ENCODE data around the gene KIF5A.

The KIF5A gene

GRCh38 chr12:57547288-57548012, 2.4 kb upstream of the KIF5A start:
- peaks cover 19% of the 10 kb centered on the region for H3K36me3 ChIP-seq (ENCODE audit: insufficient read depth, insufficient read length, low read length)
- no peak for TF ChIP-seq SUZ12 (IDR thresholded peaks at IDR 0.05; ENCODE audit: extremely low read depth, insufficient read depth, insufficient read length)
- TF ChIP-seq ZNF274 (IDR thresholded peaks at IDR 0.05; ENCODE audit: low read depth, low read length): no peak
- no peak for TF ChIP-seq YY1 (IDR thresholded peaks at IDR 0.05; ENCODE audit: insufficient read depth, insufficient read length)
- no peak for DNase-seq (ENCODE audit: low read depth, low spot score)
- H3K9me3 ChIP-seq (ENCODE audit: insufficient read depth, low read length): no peaks in the 10 kb centered on the region
- H3K4me1 ChIP-seq (ENCODE audit: insufficient read depth, insufficient read length): peaks cover 12% of the 10 kb centered on the region
- peak overlapping the region; percentile 86 for H3K4me3 ChIP-seq (ENCODE audit: insufficient read length, low read depth)
- no peak overlapping the region for H3K9ac ChIP-seq (ENCODE audit: insufficient read length, low read depth)
- peaks cover 42% of the 10 kb centered on the region for H3K27me3 ChIP-seq (ENCODE audit: insufficient read depth, insufficient read length)

- no peak overlapping the region for H3K4me3 ChIP-seq (ENCODE audit: insufficient read length, low read depth)
- H3K9me3 ChIP-seq (ENCODE audit: insufficient read depth, low read length): no peaks in the 10 kb centered on the region
- DNase-seq (ENCODE audit: low read depth, low spot score): no peak
- TF ChIP-seq SUZ12 (IDR thresholded peaks at IDR 0.05; ENCODE audit: extremely low read depth, insufficient read depth, insufficient read length) (no peak), YY1 (IDR thresholded peaks at IDR 0.05; ENCODE audit: insufficient read depth, insufficient read length) (no peak), ZNF274 (IDR thresholded peaks at IDR 0.05; ENCODE audit: low read depth, low read length) (no peak)
- H3K27me3 ChIP-seq (ENCODE audit: insufficient read depth, insufficient read length): peaks cover 42% of the 10 kb centered on the region
- peaks cover 16% of the 10 kb centered on the region for H3K36me3 ChIP-seq (ENCODE audit: insufficient read depth, insufficient read length, low read length)
- H3K4me1 ChIP-seq (ENCODE audit: insufficient read depth, insufficient read length): peaks cover 12% of the 10 kb centered on the region
- no peak overlapping the region for H3K9ac ChIP-seq (ENCODE audit: insufficient read length, low read depth)
These were observed 1.9 kb upstream of the KIF5A start for GRCh38 chr12:57548013-57548315.

DNA sequence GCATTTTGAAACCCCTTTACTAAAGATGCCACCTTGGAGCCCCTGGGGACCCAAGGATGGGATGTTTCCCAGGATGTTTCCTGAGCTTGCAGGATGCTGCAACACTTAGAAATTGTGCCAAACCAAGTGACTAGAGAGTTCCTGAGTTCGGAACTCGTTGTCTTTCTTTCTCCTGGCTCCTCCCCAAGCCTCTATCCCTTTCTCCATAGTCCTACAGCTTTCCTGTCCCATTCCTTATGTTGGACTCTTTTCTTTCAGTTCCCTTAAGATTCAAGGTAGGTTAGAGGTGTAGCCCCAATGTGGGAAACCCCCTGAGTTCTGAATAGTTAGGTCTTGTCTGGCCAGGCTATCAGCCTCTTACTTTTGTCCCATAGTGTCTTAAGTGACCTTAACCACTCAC, 1.4 kb upstream of the KIF5A start:
- DNase-seq (ENCODE audit: low read depth, low spot score): no peak
- peaks cover 16% of the 10 kb centered on the region for H3K36me3 ChIP-seq (ENCODE audit: insufficient read depth, insufficient read length, low read length)
- TF ChIP-seq SUZ12 (IDR thresholded peaks at IDR 0.05; ENCODE audit: extremely low read depth, insufficient read depth, insufficient read length) (no peak), ZNF274 (IDR thresholded peaks at IDR 0.05; ENCODE audit: low read depth, low read length) (no peak), YY1 (IDR thresholded peaks at IDR 0.05; ENCODE audit: insufficient read depth, insufficient read length) (no peak)
- H3K9me3 ChIP-seq (ENCODE audit: insufficient read depth, low read length): no peaks in the 10 kb centered on the region
- H3K9ac ChIP-seq (ENCODE audit: insufficient read length, low read depth): no peak overlapping the region
- H3K27me3 ChIP-seq (ENCODE audit: insufficient read depth, insufficient read length): peaks cover 42% of the 10 kb centered on the region
- H3K4me1 ChIP-seq (ENCODE audit: insufficient read depth, insufficient read length): peaks cover 12% of the 10 kb centered on the region
- no peak overlapping the region for H3K4me3 ChIP-seq (ENCODE audit: insufficient read length, low read depth)

- H3K36me3 ChIP-seq (ENCODE audit: insufficient read depth, insufficient read length, low read length): peaks cover 16% of the 10 kb centered on the region
- TF ChIP-seq YY1 (IDR thresholded peaks at IDR 0.05; ENCODE audit: insufficient read depth, insufficient read length) (no peak), ZNF274 (IDR thresholded peaks at IDR 0.05; ENCODE audit: low read depth, low read length) (no peak), SUZ12 (IDR thresholded peaks at IDR 0.05; ENCODE audit: extremely low read depth, insufficient read depth, insufficient read length) (no peak)
- peak overlapping the region; percentile 76 for H3K4me3 ChIP-seq (ENCODE audit: insufficient read length, low read depth)
- peak overlapping the region; percentile 23 for H3K9ac ChIP-seq (ENCODE audit: insufficient read length, low read depth)
- DNase-seq (ENCODE audit: low read depth, low spot score): no peak
- peaks cover 42% of the 10 kb centered on the region for H3K27me3 ChIP-seq (ENCODE audit: insufficient read depth, insufficient read length)
- peaks cover 12% of the 10 kb centered on the region for H3K4me1 ChIP-seq (ENCODE audit: insufficient read depth, insufficient read length)
- H3K9me3 ChIP-seq (ENCODE audit: insufficient read depth, low read length): no peaks in the 10 kb centered on the region
These were observed 488 bp upstream of the KIF5A start for GRCh38 chr12:57549203-57549908.

DNA sequence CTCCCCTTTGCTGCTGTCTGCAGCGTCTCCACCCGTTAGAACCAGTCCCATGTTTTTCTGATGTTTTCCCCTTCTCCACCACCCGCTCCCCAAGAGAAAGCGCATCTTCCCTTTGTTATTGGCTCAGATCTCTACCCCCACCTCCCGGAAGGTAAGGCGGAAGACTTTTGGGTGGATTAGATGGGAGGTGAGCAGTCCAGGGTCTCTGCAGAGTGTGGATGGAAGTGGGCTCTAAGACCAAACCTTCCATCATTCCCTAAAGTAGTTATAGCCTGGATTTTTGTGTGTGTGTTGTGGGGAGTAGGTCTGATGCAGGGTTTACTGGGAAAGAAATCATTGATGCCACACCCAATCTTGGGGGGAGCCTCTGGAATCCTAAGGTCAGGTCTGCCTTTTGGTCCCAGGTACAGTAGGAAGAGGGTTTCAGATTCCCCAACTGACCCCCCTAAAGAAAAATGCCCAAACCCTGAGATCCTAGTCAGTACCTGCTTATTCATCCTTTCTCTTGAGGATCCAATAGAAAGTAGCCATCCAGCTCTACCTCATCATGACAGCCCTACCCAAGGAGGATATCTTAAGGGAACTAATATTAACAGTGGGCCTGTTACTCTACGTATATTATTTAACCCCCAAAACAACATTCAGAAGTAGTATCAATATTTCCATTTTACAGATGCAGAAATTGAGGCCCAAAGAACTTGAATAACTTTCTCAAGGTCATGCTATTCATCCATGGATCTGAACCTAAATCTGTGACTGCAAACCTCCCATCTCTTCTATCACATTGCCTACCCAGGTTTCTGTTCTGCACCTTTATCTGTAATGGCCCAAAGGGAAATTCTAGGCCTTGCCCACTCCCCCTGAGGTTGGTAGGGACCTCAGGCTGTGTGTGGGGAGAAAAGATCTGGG, 1.1 kb downstream of the KIF5A start:
- peaks cover 42% of the 10 kb centered on the region for H3K27me3 ChIP-seq (ENCODE audit: insufficient read depth, insufficient read length)
- TF ChIP-seq SUZ12 (IDR thresholded peaks at IDR 0.05; ENCODE audit: extremely low read depth, insufficient read depth, insufficient read length) (no peak), YY1 (IDR thresholded peaks at IDR 0.05; ENCODE audit: insufficient read depth, insufficient read length) (no peak), ZNF274 (IDR thresholded peaks at IDR 0.05; ENCODE audit: low read depth, low read length) (no peak)
- H3K36me3 ChIP-seq (ENCODE audit: insufficient read depth, insufficient read length, low read length): peaks cover 2% of the 10 kb centered on the region
- H3K4me1 ChIP-seq (ENCODE audit: insufficient read depth, insufficient read length): peaks cover 10% of the 10 kb centered on the region
- H3K4me3 ChIP-seq (ENCODE audit: insufficient read length, low read depth): peak overlapping the region; percentile 76
- DNase-seq (ENCODE audit: low read depth, low spot score): no peak
- peak overlapping the region; percentile 73 for H3K9ac ChIP-seq (ENCODE audit: insufficient read length, low read depth)
- no peaks in the 10 kb centered on the region for H3K9me3 ChIP-seq (ENCODE audit: insufficient read depth, low read length)

DNA sequence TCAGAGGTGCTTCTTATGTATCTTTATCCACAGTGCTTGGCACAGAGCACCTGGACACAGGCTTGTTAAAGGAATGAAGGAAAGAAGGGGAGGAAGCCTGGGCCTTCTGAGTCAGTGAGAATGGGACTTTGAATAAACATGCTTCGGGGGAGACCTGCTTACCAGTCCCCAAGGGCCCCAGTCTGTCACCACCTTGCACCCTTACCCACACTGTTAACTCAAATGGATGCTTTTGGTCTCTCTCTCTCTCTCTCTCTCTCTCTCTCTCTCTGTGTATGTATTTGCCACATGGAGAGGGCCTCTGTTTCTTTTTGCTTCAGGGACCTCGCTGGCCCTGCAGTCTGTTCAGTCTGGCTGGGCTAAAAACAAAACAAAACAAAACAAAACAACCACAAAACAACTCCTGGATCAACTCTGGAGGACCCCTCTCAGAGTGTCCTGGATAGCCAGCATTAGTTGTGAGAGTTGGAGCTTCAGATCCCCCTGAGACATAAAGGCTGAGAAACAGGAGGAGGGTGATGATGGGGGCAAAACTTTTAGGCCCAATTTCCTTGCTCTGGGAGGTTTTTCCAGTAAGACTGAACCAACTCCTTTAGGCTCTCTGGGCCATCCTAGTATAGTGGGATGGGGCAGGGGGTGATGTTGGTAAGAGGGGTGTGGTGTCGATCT, 1.9 kb downstream of the KIF5A start:
- H3K36me3 ChIP-seq (ENCODE audit: insufficient read depth, insufficient read length, low read length): no peaks in the 10 kb centered on the region
- H3K4me3 ChIP-seq (ENCODE audit: insufficient read length, low read depth): no peak overlapping the region
- no peak overlapping the region for H3K9ac ChIP-seq (ENCODE audit: insufficient read length, low read depth)
- DNase-seq (ENCODE audit: low read depth, low spot score): no peak
- H3K4me1 ChIP-seq (ENCODE audit: insufficient read depth, insufficient read length): peaks cover 4% of the 10 kb centered on the region
- peaks cover 42% of the 10 kb centered on the region for H3K27me3 ChIP-seq (ENCODE audit: insufficient read depth, insufficient read length)
- H3K9me3 ChIP-seq (ENCODE audit: insufficient read depth, low read length): no peaks in the 10 kb centered on the region
- no peak for TF ChIP-seq ZNF274 (IDR thresholded peaks at IDR 0.05; ENCODE audit: low read depth, low read length)
- no peak for TF ChIP-seq YY1 (IDR thresholded peaks at IDR 0.05; ENCODE audit: insufficient read depth, insufficient read length)
- no peak for TF ChIP-seq SUZ12 (IDR thresholded peaks at IDR 0.05; ENCODE audit: extremely low read depth, insufficient read depth, insufficient read length)

Measured in NT2/D1 (cell line).